Activated CD8-positive, alpha-beta memory T cell treated with anti-CD3 and anti-CD28 coated beads, Interleukin-2, amount 50 U/mL, for 24 hours (primary cell): Measurements from ENCODE around the gene GALNT14.

Experiments
- DNase-seq: peaks from one replicate; pipeline ENCODE4 v3.0.0-alpha.2; 2020; ENCODE audit errors: extremely low read depth

The GALNT14 gene

GRCh38 chr2:31058096-31059035 lies 79.9 kb downstream of the GALNT14 start:
- no peak for DNase-seq

- DNase-seq = no peak
Measured at GRCh38 chr2:31057691-31058090, 80.5 kb downstream of the GALNT14 start.

- DNase-seq = no peak
Measured at GRCh38 chr2:31055938-31056337, 82.3 kb downstream of the GALNT14 start.

GRCh38 chr2:31054842-31055388 lies 83.3 kb downstream of the GALNT14 start:
- DNase-seq = no peak

- no peak for DNase-seq
Measured at GRCh38 chr2:31053929-31054782, 84.1 kb downstream of the GALNT14 start.

GRCh38 chr2:31052284-31052683 lies 86.0 kb downstream of the GALNT14 start:
- DNase-seq = no peak

GRCh38 chr2:31051258-31052140 lies 86.7 kb downstream of the GALNT14 start:
- DNase-seq = no peak

GRCh38 chr2:31049916-31050588 lies 88.2 kb downstream of the GALNT14 start:
- DNase-seq = no peak

- DNase-seq = no peak
Measured at GRCh38 chr2:31049264-31049663, 89.0 kb downstream of the GALNT14 start.

GRCh38 chr2:31047599-31047998 lies 90.6 kb downstream of the GALNT14 start:
- DNase-seq = no peak

- no peak for DNase-seq
Measured at GRCh38 chr2:31038385-31038784, 99.9 kb downstream of the GALNT14 start.

- DNase-seq = no peak
Measured at GRCh38 chr2:31037058-31037457, 101.2 kb downstream of the GALNT14 start.

- DNase-seq = no peak
Measured at GRCh38 chr2:31033032-31033431, 105.2 kb downstream of the GALNT14 start.

- no peak for DNase-seq
Measured at GRCh38 chr2:31032475-31032874, 105.8 kb downstream of the GALNT14 start.

GRCh38 chr2:31031132-31031706 lies 107.0 kb downstream of the GALNT14 start:
- DNase-seq = no peak

- DNase-seq = no peak
Measured at GRCh38 chr2:31028417-31028816, 109.8 kb downstream of the GALNT14 start.

- DNase-seq = no peak
Measured at GRCh38 chr2:31027549-31027948, 110.7 kb downstream of the GALNT14 start.

- no peak for DNase-seq
Measured at GRCh38 chr2:31023541-31023940, 114.7 kb downstream of the GALNT14 start.

- no peak for DNase-seq
Measured at GRCh38 chr2:31020713-31021112, 117.5 kb downstream of the GALNT14 start.

GRCh38 chr2:31018280-31018679 lies 120.0 kb downstream of the GALNT14 start:
- no peak for DNase-seq
